SK-N-SH (cell line): ENCODE results near the gene TTN.

ENCODE experiments used
- CHD2 ChIP-seq: fragments of 150-350 bp; IDR thresholded peaks from 2 replicates; pipeline ENCODE4 v1.6.1; 2018; ENCODE audit warnings: low read length; ENCODE audit not compliant: partially characterized antibody
- CTCF ChIP-seq: fragments of 200-600 bp; sonication (generic); IDR thresholded peaks from 2 replicates; pipeline ENCODE4 v1.6.1; 2017; ENCODE audit warnings: antibody characterized with exemption, mild to moderate bottlenecking, moderate library complexity
- ELF1 ChIP-seq: IDR thresholded peaks from 2 replicates; pipeline ENCODE4 v1.4.0; 2012
- EP300 ChIP-seq, 2 experiments: IDR thresholded peaks; 2 replicates each; pipeline versions ENCODE4 v1.4.0 to v1.6.1; 2012; ENCODE audit warnings: borderline replicate concordance in 1 of 2, low read depth in 1 of 2, low read length in 1 of 2
- GABPA ChIP-seq: IDR thresholded peaks from 2 replicates; pipeline ENCODE4 v1.4.0; 2012; ENCODE audit warnings: low read depth, mild to moderate bottlenecking
- JUND ChIP-seq: IDR thresholded peaks from 2 replicates; pipeline ENCODE4 v1.4.0; 2012
- MXI1 ChIP-seq: IDR thresholded peaks from 2 replicates; pipeline ENCODE4 v1.6.1; 2012; ENCODE audit warnings: mild to moderate bottlenecking, low read depth, low read length, improper control_type of control experiment
- PBX3 ChIP-seq: IDR thresholded peaks from 2 replicates; pipeline ENCODE4; 2012
- POLR2AphosphoS5 ChIP-seq: IDR thresholded peaks from 2 replicates; pipeline ENCODE4 v1.6.1; 2012; ENCODE audit warnings: low read depth, low read length
- TAF1 ChIP-seq: IDR thresholded peaks from 2 replicates; pipeline ENCODE4 v1.6.1; 2012; ENCODE audit warnings: low read depth, mild to moderate bottlenecking, low read length, moderate library complexity, borderline replicate concordance
- TCF12 ChIP-seq: IDR thresholded peaks from 2 replicates; pipeline ENCODE4 v1.4.0; 2012
- TEAD4 ChIP-seq: IDR thresholded peaks from 2 replicates; pipeline ENCODE4 v1.4.0; 2012; ENCODE audit warnings: mild to moderate bottlenecking, borderline replicate concordance; ENCODE audit not compliant: insufficient read depth
- YY1 ChIP-seq: IDR thresholded peaks from 2 replicates; pipeline ENCODE4 v1.4.0; 2012; ENCODE audit warnings: low read depth, mild to moderate bottlenecking

GRCh38 chr2:178508646-178509045, 298.6 kb downstream of the TTN start:
- TF ChIP-seq CTCF (no peak), MXI1 (no peak), PBX3 (no peak), POLR2AphosphoS5 (no peak), GABPA (no peak), YY1 (no peak), JUND (no peak), TAF1 (no peak), EP300 (IDR thresholded peaks at IDR 0.05; ENCODE audit: borderline replicate concordance in 1 of 2, low read depth in 1 of 2, low read length in 1 of 2) (no peak), TEAD4 (no peak), TCF12 (no peak), ELF1 (no peak), CHD2 (no peak)
